ENCODE data around the gene TPD52L1.
A peak's percentile ranks its signal among the peaks of the same experiment; 100 is the strongest.

Gene TPD52L1

DNA sequence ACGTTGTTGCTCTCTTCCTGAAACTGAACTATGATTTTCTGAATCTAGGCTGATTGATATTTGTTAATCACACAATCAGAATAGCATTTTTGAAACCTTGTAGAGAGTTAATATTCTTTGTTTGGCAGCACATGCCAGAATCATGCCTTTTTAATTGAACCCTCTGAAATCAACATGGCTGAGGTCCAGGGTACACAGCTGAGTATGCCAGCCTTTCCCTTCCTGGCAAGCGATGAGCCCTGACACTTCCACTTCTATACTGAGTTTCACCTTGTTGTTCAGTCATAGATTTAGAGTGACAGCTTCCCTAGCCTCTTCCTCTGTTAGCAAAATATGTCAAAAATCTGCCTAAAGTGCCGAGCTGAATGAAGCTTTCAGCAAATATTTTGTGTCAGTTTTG lies 141.4 kb downstream of the TPD52L1 start:
- Histone ChIP-seq H2AK5ac (ENCODE audit: low read length, severe bottlenecking) (no peak overlapping the region), H3K79me1 (replicated peaks; ENCODE audit: low read length, poor library complexity, severe bottlenecking) (peaks cover 29% of the 10 kb centered on the region), H3K4me1 (ENCODE audit: control insufficient read depth, insufficient read depth, low read depth, low read length) (no peaks in the 10 kb centered on the region), H3K18ac (ENCODE audit: low read depth in 1 of 2, low read length in 2 of 2) (no peak overlapping the region), H2BK15ac (ENCODE audit: low read depth, poor library complexity, severe bottlenecking) (no peak overlapping the region), H3K27ac (ENCODE audit: low read length, poor library complexity, severe bottlenecking) (no peak overlapping the region), H3K14ac (ENCODE audit: low read length in 2 of 2) (no peak overlapping the region), H2BK5ac (ENCODE audit: low read depth, low read length, poor library complexity, severe bottlenecking) (no peak overlapping the region), H3K27me3 (ENCODE audit: control insufficient read depth in 1 of 2, insufficient read depth in 1 of 2, low read length in 2 of 2) (no peaks in the 10 kb centered on the region), H2BK120ac (ENCODE audit: low read depth, low read length) (no peak overlapping the region), H3K23ac (ENCODE audit: low read length in 2 of 2) (no peak overlapping the region), H3K9ac (ENCODE audit: low read length) (no peak overlapping the region), H2AFZ (ENCODE audit: low read depth, low read length) (no peak overlapping the region), H3K9me3 (ENCODE audit: control insufficient read depth, low read length) (no peaks in the 10 kb centered on the region), H3K4me3 (ENCODE audit: insufficient read depth in 1 of 2, low read depth in 1 of 2, low read length in 2 of 2) (no peak overlapping the region), H4K8ac (ENCODE audit: low read length) (no peak overlapping the region), H3K4me2 (ENCODE audit: low read length, poor library complexity, severe bottlenecking) (no peak overlapping the region), H3K4ac (ENCODE audit: low read depth in 1 of 2, low read length in 2 of 2) (no peak overlapping the region), H4K91ac (ENCODE audit: low read length) (no peak overlapping the region), H2BK12ac (ENCODE audit: low read length in 2 of 2) (no peak overlapping the region), H3K36me3 (ENCODE audit: control insufficient read depth in 1 of 2, insufficient read depth in 2 of 2, low read depth in 1 of 2, low read length in 2 of 2) (peaks cover 11 to 99% of the 10 kb centered on the region in 2 experiments)
- no peak for DNase-seq
- WGBS, result 96% methylated on average over 2 of the region's 3 CpGs

DNA sequence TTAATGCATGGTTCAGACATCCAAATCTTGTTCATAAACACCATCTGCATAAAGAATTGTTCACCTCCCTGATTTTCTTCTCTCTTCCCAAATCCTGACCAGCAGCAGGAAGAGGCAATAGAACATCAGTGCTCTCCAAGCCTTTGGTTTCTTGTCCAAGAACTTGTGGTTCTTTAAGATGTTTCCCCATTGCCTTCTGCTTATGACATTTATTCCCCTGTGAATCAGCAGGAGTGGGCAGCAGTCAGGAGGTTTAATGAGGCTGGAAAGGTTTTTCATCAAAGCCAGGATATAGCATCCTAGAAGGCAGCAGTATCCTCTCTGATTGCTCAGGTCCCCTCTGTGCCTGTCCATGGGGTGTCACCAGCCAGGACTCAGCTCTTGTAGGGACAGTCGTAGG lies 142.9 kb downstream of the TPD52L1 start:
- no peaks in the 10 kb centered on the region for H3K9me3 ChIP-seq (ENCODE audit: control insufficient read depth, low read length)
- no peak overlapping the region for H2BK12ac ChIP-seq (ENCODE audit: low read length in 2 of 2)
- H3K23ac ChIP-seq (ENCODE audit: low read length in 2 of 2), result no peak overlapping the region
- no peaks in the 10 kb centered on the region for H3K4me1 ChIP-seq (ENCODE audit: control insufficient read depth, insufficient read depth, low read depth, low read length)
- DNase-seq, result no peak
- H3K14ac ChIP-seq (ENCODE audit: low read length in 2 of 2), result no peak overlapping the region
- H2AK5ac ChIP-seq (ENCODE audit: low read length, severe bottlenecking), result no peak overlapping the region
- no peak overlapping the region for H3K4ac ChIP-seq (ENCODE audit: low read depth in 1 of 2, low read length in 2 of 2)
- H4K8ac ChIP-seq (ENCODE audit: low read length), result no peak overlapping the region
- H3K79me1 ChIP-seq (replicated peaks; ENCODE audit: low read length, poor library complexity, severe bottlenecking), result peaks cover 32% of the 10 kb centered on the region
- no peak overlapping the region for H3K4me2 ChIP-seq (ENCODE audit: low read length, poor library complexity, severe bottlenecking)
- no peak overlapping the region for H3K18ac ChIP-seq (ENCODE audit: low read depth in 1 of 2, low read length in 2 of 2)
- H2BK120ac ChIP-seq (ENCODE audit: low read depth, low read length), result no peak overlapping the region
- H2BK5ac ChIP-seq (ENCODE audit: low read depth, low read length, poor library complexity, severe bottlenecking), result no peak overlapping the region
- no peak overlapping the region for H3K4me3 ChIP-seq (ENCODE audit: insufficient read depth in 1 of 2, low read depth in 1 of 2, low read length in 2 of 2)
- peaks cover 11 to 87% of the 10 kb centered on the region in 2 experiments for H3K36me3 ChIP-seq (ENCODE audit: control insufficient read depth in 1 of 2, insufficient read depth in 2 of 2, low read depth in 1 of 2, low read length in 2 of 2)
- no peak overlapping the region for H3K9ac ChIP-seq (ENCODE audit: low read length)
- WGBS, result 86% methylated on average over 1 of the region's 1 CpG
- H2AFZ ChIP-seq (ENCODE audit: low read depth, low read length), result no peak overlapping the region
- no peak overlapping the region for H2BK15ac ChIP-seq (ENCODE audit: low read depth, poor library complexity, severe bottlenecking)
- H4K91ac ChIP-seq (ENCODE audit: low read length), result no peak overlapping the region
- no peaks in the 10 kb centered on the region for H3K27me3 ChIP-seq (ENCODE audit: control insufficient read depth in 1 of 2, insufficient read depth in 1 of 2, low read length in 2 of 2)
- no peak overlapping the region for H3K27ac ChIP-seq (ENCODE audit: low read length, poor library complexity, severe bottlenecking)

DNA sequence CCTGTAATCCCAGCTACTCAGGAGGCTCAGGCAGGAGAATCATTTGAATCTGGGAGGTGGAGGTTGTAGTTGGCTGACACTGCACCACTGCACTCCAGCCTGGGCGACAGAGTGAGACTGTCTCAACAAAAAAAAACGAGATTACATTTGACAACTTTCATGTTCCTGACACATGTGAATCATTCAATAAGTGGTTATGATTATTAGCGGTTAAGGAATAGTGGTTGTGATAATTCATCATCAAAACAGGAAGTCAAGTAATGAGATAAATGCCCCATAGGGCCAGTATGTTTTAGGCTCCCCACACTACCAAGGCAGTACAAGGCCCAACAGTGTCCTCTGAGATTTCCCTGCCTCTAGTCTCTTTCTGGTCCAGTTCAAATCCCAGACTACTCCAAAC lies 145.7 kb downstream of the TPD52L1 start:
- no peak overlapping the region for H2BK15ac ChIP-seq (ENCODE audit: low read depth, poor library complexity, severe bottlenecking)
- H2BK12ac ChIP-seq (ENCODE audit: low read length in 2 of 2), result no peak overlapping the region
- no peak overlapping the region for H3K27ac ChIP-seq (ENCODE audit: low read length, poor library complexity, severe bottlenecking)
- no peak overlapping the region for H3K9ac ChIP-seq (ENCODE audit: low read length)
- peaks cover 2% of the 10 kb centered on the region for H3K4me1 ChIP-seq (ENCODE audit: control insufficient read depth, insufficient read depth, low read depth, low read length)
- no peak overlapping the region for H4K8ac ChIP-seq (ENCODE audit: low read length)
- peaks cover 22% of the 10 kb centered on the region for H3K79me1 ChIP-seq (replicated peaks; ENCODE audit: low read length, poor library complexity, severe bottlenecking)
- 100% methylated on average over 1 of the region's 3 CpGs for WGBS
- no peak overlapping the region for H3K14ac ChIP-seq (ENCODE audit: low read length in 2 of 2)
- H3K4me3 ChIP-seq (ENCODE audit: insufficient read depth in 1 of 2, low read depth in 1 of 2, low read length in 2 of 2), result no peak overlapping the region
- H3K9me3 ChIP-seq (ENCODE audit: control insufficient read depth, low read length), result no peaks in the 10 kb centered on the region
- H2BK5ac ChIP-seq (ENCODE audit: low read depth, low read length, poor library complexity, severe bottlenecking), result no peak overlapping the region
- H2AK5ac ChIP-seq (ENCODE audit: low read length, severe bottlenecking), result no peak overlapping the region
- H2AFZ ChIP-seq (ENCODE audit: low read depth, low read length), result no peak overlapping the region
- no peak overlapping the region for H3K4me2 ChIP-seq (ENCODE audit: low read length, poor library complexity, severe bottlenecking)
- no peak for DNase-seq
- H3K23ac ChIP-seq (ENCODE audit: low read length in 2 of 2), result no peak overlapping the region
- peaks cover 6 to 59% of the 10 kb centered on the region in 2 experiments for H3K36me3 ChIP-seq (ENCODE audit: control insufficient read depth in 1 of 2, insufficient read depth in 2 of 2, low read depth in 1 of 2, low read length in 2 of 2)
- no peak overlapping the region for H4K91ac ChIP-seq (ENCODE audit: low read length)
- H2BK120ac ChIP-seq (ENCODE audit: low read depth, low read length), result no peak overlapping the region
- no peak overlapping the region for H3K4ac ChIP-seq (ENCODE audit: low read depth in 1 of 2, low read length in 2 of 2)
- no peaks in the 10 kb centered on the region for H3K27me3 ChIP-seq (ENCODE audit: control insufficient read depth in 1 of 2, insufficient read depth in 1 of 2, low read length in 2 of 2)
- no peak overlapping the region for H3K18ac ChIP-seq (ENCODE audit: low read depth in 1 of 2, low read length in 2 of 2)

DNA sequence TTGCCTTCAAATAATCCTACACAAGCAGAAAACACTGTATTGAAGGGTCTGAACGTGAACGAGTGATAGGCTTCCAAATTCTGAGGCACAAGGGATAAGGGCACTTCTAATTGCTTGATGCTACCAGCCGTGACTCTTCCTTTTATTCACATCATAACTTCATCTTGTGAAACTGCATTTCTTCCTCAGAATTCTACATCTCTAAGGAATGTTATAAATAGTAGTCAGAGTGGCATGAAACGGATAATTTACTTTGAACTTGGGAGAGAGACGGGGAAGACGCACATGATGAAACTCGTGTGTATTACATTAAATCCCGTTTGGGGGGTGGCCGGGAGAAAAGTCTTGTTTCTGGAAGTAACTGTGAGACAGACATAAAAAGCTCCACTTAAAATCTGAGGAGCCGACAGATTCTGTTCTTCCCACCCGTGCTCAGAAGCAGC lies 147.4 kb downstream of the TPD52L1 start:
- Histone ChIP-seq H3K18ac (ENCODE audit: low read depth in 1 of 2, low read length in 2 of 2) (peak overlapping the region; percentile 89 to 97), H3K36me3 (ENCODE audit: control insufficient read depth in 1 of 2, insufficient read depth in 2 of 2, low read depth in 1 of 2, low read length in 2 of 2) (peaks cover 6 to 41% of the 10 kb centered on the region in 2 experiments), H2AK5ac (ENCODE audit: low read length, severe bottlenecking) (no peak overlapping the region), H2BK15ac (ENCODE audit: low read depth, poor library complexity, severe bottlenecking) (peak overlapping the region; percentile 61), H2BK5ac (ENCODE audit: low read depth, low read length, poor library complexity, severe bottlenecking) (peak overlapping the region; percentile 91), H3K4me2 (ENCODE audit: low read length, poor library complexity, severe bottlenecking) (peak overlapping the region; percentile 70), H3K9ac (ENCODE audit: low read length) (peak overlapping the region; percentile 92), H2BK12ac (ENCODE audit: low read length in 2 of 2) (no peak overlapping the region), H2AFZ (ENCODE audit: low read depth, low read length) (peak overlapping the region; percentile 96), H3K14ac (ENCODE audit: low read length in 2 of 2) (peak overlapping the region in 1 of 2 experiments; percentile 98), H3K9me3 (ENCODE audit: control insufficient read depth, low read length) (peaks cover 7% of the 10 kb centered on the region), H4K8ac (ENCODE audit: low read length) (peak overlapping the region; percentile 99), H2BK120ac (ENCODE audit: low read depth, low read length) (peak overlapping the region; percentile 80), H3K23ac (ENCODE audit: low read length in 2 of 2) (peak overlapping the region in 1 of 2 experiments; percentile 99), H3K27ac (ENCODE audit: low read length, poor library complexity, severe bottlenecking) (peak overlapping the region; percentile 83), H3K4me1 (ENCODE audit: control insufficient read depth, insufficient read depth, low read depth, low read length) (peaks cover 2% of the 10 kb centered on the region), H4K91ac (ENCODE audit: low read length) (peak overlapping the region; percentile 99), H3K4me3 (ENCODE audit: insufficient read depth in 1 of 2, low read depth in 1 of 2, low read length in 2 of 2) (peak overlapping the region; percentile 83 to 88), H3K79me1 (replicated peaks; ENCODE audit: low read length, poor library complexity, severe bottlenecking) (peaks cover 20% of the 10 kb centered on the region), H3K27me3 (ENCODE audit: control insufficient read depth in 1 of 2, insufficient read depth in 1 of 2, low read length in 2 of 2) (peaks cover 0 to 7% of the 10 kb centered on the region in 2 experiments), H3K4ac (ENCODE audit: low read depth in 1 of 2, low read length in 2 of 2) (peak overlapping the region; percentile 96 to 98)
- peak; percentile 58 for DNase-seq
- 2% methylated on average over 8 of the region's 11 CpGs for WGBS

All from mesenchymal stem cell (in vitro differentiated cells and primary cell).